GM12865 (cell line): ENCODE measurements around the gene SMIM12.

Experiments
- DNase-seq: peaks from one replicate; pipeline ENCODE4 v3.0.0; 2010; ENCODE audit warnings: low read depth
- H3K4me3 ChIP-seq: 2 replicates; pipeline ENCODE4 v1.5.1; 2011; ENCODE audit warnings: mild to moderate bottlenecking, low read depth, low read length, control low read depth
- CTCF ChIP-seq: IDR thresholded peaks from 2 replicates; pipeline ENCODE4 v1.5.1; 2011; ENCODE audit warnings: low read length, control low read depth, low read depth, inconsistent platforms; ENCODE audit not compliant: insufficient read depth; ENCODE audit errors: missing control alignments

Gene SMIM12

DNA sequence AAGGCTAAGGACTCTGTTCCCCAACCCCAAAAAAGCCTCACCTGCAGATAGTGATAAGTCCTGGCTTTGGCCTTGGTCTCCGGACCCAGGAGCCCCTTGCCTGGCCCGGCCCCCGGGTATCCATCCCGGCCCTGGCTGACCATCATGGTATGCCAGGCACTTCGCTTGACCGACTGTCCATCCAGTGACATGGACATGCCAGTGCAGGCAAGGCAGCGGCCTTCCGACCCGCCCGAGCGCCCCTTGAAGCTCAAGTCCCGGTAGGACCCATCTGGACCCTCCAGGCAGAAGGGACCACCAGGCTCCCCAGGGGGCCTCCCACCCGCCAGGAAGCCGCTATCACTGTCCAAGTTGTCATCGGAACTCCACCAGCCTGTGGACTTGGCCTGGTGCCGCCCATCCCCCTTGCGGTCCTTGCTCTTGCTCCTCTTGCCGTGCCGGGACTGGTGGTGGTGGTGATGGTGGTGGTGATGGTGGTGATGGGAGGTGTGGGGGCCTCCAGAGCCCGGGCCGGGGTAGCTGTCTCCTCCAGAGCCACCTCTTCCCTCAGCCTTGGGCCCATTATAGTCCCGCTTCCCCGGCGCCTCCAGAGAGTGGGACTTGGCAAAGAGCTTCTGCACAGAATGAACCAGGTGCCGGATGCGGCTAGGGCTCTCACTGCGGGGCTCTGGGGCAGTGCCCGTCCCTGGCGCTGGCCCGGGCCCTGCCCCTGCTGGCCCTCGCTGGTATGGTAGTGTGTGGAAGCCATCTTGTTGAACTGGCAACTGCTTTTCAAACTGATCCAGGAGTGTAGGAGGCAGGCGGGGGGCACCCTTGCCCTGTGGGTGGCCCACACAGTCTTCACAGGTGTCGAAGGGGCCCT lies 44.9 kb upstream of the SMIM12 start:
- no peak for TF ChIP-seq CTCF
- no peak overlapping the region for H3K4me3 ChIP-seq
- no peak for DNase-seq

DNA sequence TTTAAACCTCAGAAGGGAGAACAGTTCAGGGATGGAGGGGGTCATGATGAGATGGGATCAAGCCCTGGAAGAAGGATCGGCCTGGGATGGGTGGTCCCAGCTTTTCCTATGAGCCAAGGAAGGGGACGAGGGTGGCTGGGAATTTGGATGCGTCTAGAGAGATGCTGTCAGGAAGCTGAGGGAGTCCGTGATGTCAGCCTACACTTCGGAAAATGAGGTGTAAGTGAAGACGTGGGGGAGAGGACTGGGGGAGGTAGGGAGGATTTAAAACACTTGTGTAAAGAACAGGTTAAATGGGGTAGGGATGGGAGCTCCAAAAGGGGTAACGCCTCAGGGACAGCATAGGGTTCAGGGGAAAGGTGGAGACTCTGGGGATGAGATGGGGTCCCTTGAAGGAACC lies 42.4 kb upstream of the SMIM12 start:
- DNase-seq, result no peak
- no peak overlapping the region for H3K4me3 ChIP-seq
- TF ChIP-seq CTCF, result no peak

GRCh38 chr1:34900775-34901502 lies 41.4 kb upstream of the SMIM12 start:
- TF ChIP-seq CTCF, result no peak
- DNase-seq, result no peak
- H3K4me3 ChIP-seq, result no peak overlapping the region

DNA sequence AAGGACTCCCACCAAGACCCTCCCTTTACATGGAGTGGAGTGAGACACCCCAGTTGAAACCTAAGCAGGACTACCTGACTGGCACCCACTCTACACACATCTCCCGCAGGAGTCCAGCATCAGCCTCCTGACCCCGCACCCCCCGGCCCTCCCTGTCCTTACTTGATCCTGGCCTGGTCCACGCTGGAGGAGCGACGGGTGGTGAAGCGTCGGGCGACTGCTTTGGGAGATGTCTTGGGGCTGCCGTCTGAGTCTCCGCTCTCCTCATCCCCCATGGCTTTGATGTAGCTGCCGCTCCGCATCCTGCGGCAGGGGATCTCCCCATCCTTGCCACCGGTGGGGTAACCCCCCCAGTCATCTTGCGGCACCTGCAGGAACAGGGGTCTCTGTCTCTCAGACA lies 40.4 kb upstream of the SMIM12 start:
- DNase-seq, result no peak
- H3K4me3 ChIP-seq, result no peak overlapping the region
- no peak for TF ChIP-seq CTCF

GRCh38 chr1:34899471-34899870 lies 39.9 kb upstream of the SMIM12 start:
- no peak overlapping the region for H3K4me3 ChIP-seq
- no peak for DNase-seq
- TF ChIP-seq CTCF, result no peak

DNA sequence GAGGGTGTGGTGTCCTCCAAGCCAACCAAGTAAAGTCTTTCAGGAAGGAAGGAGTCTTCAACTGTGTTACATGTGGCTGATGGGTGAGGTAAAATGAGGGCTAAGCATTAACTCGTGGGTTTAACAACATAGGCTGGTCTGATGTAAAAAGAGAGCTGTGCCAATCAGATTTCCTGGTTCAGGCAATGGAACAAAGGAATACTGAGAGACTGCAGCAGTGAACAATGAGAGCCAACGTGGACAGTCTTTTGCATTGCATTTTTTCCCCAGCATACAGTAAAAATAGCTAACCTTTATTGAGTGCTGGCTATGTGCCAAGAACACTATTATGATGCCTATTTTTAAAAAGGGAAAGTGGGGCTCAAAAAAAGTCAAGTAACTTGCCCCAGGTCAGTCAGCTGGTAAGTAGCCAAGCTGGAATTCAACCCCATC lies 38.8 kb upstream of the SMIM12 start:
- TF ChIP-seq CTCF, result no peak
- H3K4me3 ChIP-seq, result no peak overlapping the region
- no peak for DNase-seq
